Keratinocyte (primary cell): ENCODE measurements around the gene DDX47. TPM values are rescaled to one million over a fixed set of nuclear protein-coding genes. Genes with fewer than 3 reads are reported as not detected.

Experiments used
- DNase-seq: peaks from one replicate; pipeline ENCODE4 v3.0.0-alpha.2; 2011; ENCODE audit warnings: low read depth, missing footprints, low spot score
- FAIRE-seq: peaks from 2 replicates; lab custom pipeline; 2011; peaks lifted over from hg19 to GRCh38; lab: Jason Lieb, UNC
- H2AFZ ChIP-seq: 2 replicates; pipeline ENCODE4 v1.6.0; 2012; ENCODE audit warnings: low read length, control low read depth, inconsistent platforms; ENCODE audit not compliant: control insufficient read depth
- H3K27ac ChIP-seq: 2 replicates; pipeline ENCODE4 v1.5.1; 2011; ENCODE audit warnings: low read length; ENCODE audit not compliant: control insufficient read depth, insufficient read depth
- H3K27me3 ChIP-seq: 3 replicates; pipeline ENCODE4 v1.6.0; 2011; ENCODE audit warnings: low read length; ENCODE audit not compliant: control insufficient read depth, insufficient read depth; ENCODE audit errors: extremely low read depth
- H3K36me3 ChIP-seq, 2 experiments: 2 replicates in 1 of 2; 3 replicates in 1 of 2; pipeline ENCODE4 v1.5.1; 2011; ENCODE audit warnings: low read length in 2 of 2, mild to moderate bottlenecking in 1 of 2; ENCODE audit not compliant: control insufficient read depth in 2 of 2, insufficient read depth in 2 of 2; ENCODE audit errors: extremely low read depth in 1 of 2
- H3K4me1 ChIP-seq: 3 replicates; pipeline ENCODE4 v1.5.1; 2011; ENCODE audit warnings: low read length; ENCODE audit not compliant: control insufficient read depth, insufficient read depth; ENCODE audit errors: extremely low read depth
- H3K4me2 ChIP-seq: 3 replicates; pipeline ENCODE4 v1.6.0; 2011; ENCODE audit warnings: low read depth, low read length; ENCODE audit not compliant: control insufficient read depth, insufficient read depth; ENCODE audit errors: extremely low read depth
- H3K4me3 ChIP-seq, 3 experiments: fragments of 200-600 bp in 1 of 3; sonication (generic) in 1 of 3; 2 replicates in 2 of 3; 3 replicates in 1 of 3; pipeline ENCODE4 v1.5.1; 2011 to 2016; ENCODE audit warnings: low read length in 3 of 3, mild to moderate bottlenecking in 3 of 3, control low read depth in 2 of 3, inconsistent platforms in 1 of 3, low read depth in 1 of 3, mixed read lengths in 1 of 3, mixed run types in 1 of 3, moderate library complexity in 1 of 3; ENCODE audit not compliant: control insufficient read depth in 2 of 3, insufficient read depth in 2 of 3; ENCODE audit errors: extremely low read depth in 1 of 3
- H3K79me2 ChIP-seq: 2 replicates; pipeline ENCODE4 v1.6.0; 2012; ENCODE audit warnings: low read length; ENCODE audit not compliant: control insufficient read depth, insufficient read depth
- H3K9ac ChIP-seq: 3 replicates; pipeline ENCODE4 v1.6.0; 2011; ENCODE audit warnings: low read length; ENCODE audit not compliant: control insufficient read depth, insufficient read depth; ENCODE audit errors: extremely low read depth
- H3K9me1 ChIP-seq: 3 replicates; pipeline ENCODE4 v1.6.0; 2011; ENCODE audit warnings: low read length; ENCODE audit not compliant: control insufficient read depth, insufficient read depth; ENCODE audit errors: extremely low read depth
- H3K9me3 ChIP-seq: 2 replicates; pipeline ENCODE4 v1.5.1; 2012; ENCODE audit warnings: low read depth, low read length; ENCODE audit not compliant: control insufficient read depth
- H4K20me1 ChIP-seq: 3 replicates; pipeline ENCODE4 v1.6.0; 2011; ENCODE audit warnings: low read length; ENCODE audit not compliant: control insufficient read depth, insufficient read depth; ENCODE audit errors: extremely low read depth
- EZH2 ChIP-seq: IDR thresholded peaks from one replicate; pipeline ENCODE4 v1.6.1; 2012; ENCODE audit warnings: inconsistent platforms, mild to moderate bottlenecking, low read length, moderate library complexity
- dilution Hi-C: fragments of 300-500 bp; cut with MboI; formaldehyde crosslinking; loops from one replicate; pipeline ENCODE4 v1.7.0; 2020; ENCODE audit warnings: low sequenced_read_pairs; ENCODE audit not compliant: extremely low pct_ligation_motif_present
- polyA minus RNA-seq, 3 experiments: library from RNA; depleted of rRNA, polyadenylated mRNA; stranded (reverse); fragments of >200 nt; gene quantifications; 1 replicate in 1 of 3; 2 replicates in 1 of 3; 3 replicates in 1 of 3; pipeline ENCODE4 v1.2.3, GENCODE V29; 2011
- polyA plus RNA-seq, 5 experiments: library from polyadenylated mRNA; depleted of rRNA in 3 of 5; stranded (reverse) in 3 of 5; stranded (forward) in 1 of 5; unstranded in 1 of 5; fragments of >200 nt; gene quantifications; 1 replicate in 1 of 5; 2 replicates in 3 of 5; 3 replicates in 1 of 5; pipeline versions ENCODE4 v1.2.1 to v1.2.3, GENCODE V29; 2011 to 2012; ENCODE audit warnings: missing spikeins in 2 of 5, low read depth in 1 of 5, low replicate concordance in 1 of 5
- TF ChIP-seq, protein P1 (sequence below), 3 experiments: IDR thresholded peaks in 1 of 3; conservative IDR thresholded peaks in 1 of 3; optimal IDR thresholded peaks in 1 of 3; 2 replicates in 2 of 3; 3 replicates in 1 of 3; pipeline versions ENCODE3 to v1.5.1; 2011; ENCODE audit warnings: low read length in 3 of 3, mild to moderate bottlenecking in 3 of 3, moderate library complexity in 2 of 3, control low read depth in 1 of 3, inconsistent platforms in 1 of 3; ENCODE audit not compliant: insufficient read depth in 2 of 3; ENCODE audit errors: extremely low read depth in 1 of 3

The DDX47 gene
- 52.9 to 92.6 TPM (median 90.2 TPM) in 3 replicates for polyA plus RNA-seq
- polyA plus RNA-seq (2011; ENCODE audit: low read depth): 28.2 TPM
- polyA plus RNA-seq (2011; cell fraction: cytosol; rRNA removed): 62.7 and 107 TPM in 2 replicates
- polyA plus RNA-seq (2011; cell fraction: nucleus; rRNA removed): 129 and 167 TPM in 2 replicates
- 53.1 and 62.8 TPM in 2 replicates for polyA plus RNA-seq (2012; ENCODE audit: low replicate concordance)
- 41.9 to 55.1 TPM (median 42.5 TPM) in 3 replicates for polyA minus RNA-seq
- 34.1 TPM for polyA minus RNA-seq (2011; cell fraction: cytosol; rRNA and poly(A)+ RNA removed)
- polyA minus RNA-seq (2011; cell fraction: nucleus; rRNA and poly(A)+ RNA removed): 33.2 and 61.5 TPM in 2 replicates

DNA sequence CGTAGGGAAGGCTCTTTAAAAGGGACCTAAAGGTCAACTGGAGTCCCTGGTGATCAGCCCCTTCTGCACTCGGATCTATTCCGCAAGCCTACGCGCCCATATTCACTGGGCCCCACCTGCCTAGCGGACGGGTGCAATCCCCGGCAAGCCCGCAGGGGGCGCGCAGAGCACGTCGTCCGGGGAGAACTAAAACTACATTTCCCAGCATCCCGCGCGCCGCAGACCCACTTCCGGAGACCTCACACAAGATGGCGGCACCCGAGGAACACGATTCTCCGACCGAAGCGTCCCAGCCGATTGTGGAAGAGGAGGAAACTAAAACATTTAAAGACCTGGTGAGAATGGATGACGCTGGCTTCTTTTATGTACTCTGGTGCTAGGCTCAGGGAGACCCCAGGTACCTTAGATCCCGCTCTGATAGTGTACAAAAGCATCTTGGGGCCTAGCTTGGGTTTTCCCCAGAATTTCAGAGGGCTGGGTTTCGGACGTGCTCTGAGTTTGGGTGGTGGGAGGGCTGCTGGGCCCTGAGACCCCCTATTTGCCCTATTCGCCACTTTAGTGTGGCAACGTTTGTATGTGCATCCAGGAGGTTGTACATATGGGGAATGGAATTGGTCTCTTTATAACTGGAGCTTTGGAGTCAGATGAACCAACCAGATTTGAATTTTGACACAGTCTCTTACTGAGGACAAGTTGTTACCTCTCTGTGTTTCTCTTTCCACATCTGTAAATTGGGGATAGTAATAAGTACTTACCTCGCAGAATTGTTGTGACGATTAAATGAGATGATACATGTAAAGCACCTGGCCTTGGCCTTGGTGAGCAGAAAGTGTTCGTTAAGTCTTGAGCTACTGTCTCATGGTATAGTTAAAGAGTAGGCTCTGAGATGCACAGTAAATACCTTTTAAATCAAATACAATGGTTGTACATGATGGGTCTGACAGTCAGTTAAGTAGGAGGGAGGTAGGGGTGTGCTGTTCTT lies at the start of gene DDX47:
Gene DDX47 (plus strand): TSS at position 227 of the 982 bp plus-strand sequence. CDS start 22 bp downstream, at position 249.
- Histone ChIP-seq H2AFZ (peak within 1 kb of the TSS; percentile 65), H3K79me2 (peaks cover 50% of the 10 kb centered on the region), H3K9ac (peak within 1 kb of the TSS; percentile 96), H3K27ac (peak within 1 kb of the TSS; percentile 92), H3K9me3 (no peaks in the 10 kb centered on the region), H4K20me1 (no peaks in the 10 kb centered on the region), H3K36me3 (peaks cover 3 to 12% of the 10 kb centered on the region in 2 experiments), H3K9me1 (no peaks in the 10 kb centered on the region), H3K27me3 (no peaks in the 10 kb centered on the region), H3K4me1 (peaks cover 7% of the 10 kb centered on the region), H3K4me2 (peak within 1 kb of the TSS; percentile 92), H3K4me3 (peak within 1 kb of the TSS; percentile 76 to 84 (median 82))
- no peak for TF ChIP-seq EZH2
- TF ChIP-seq, protein P1, sequence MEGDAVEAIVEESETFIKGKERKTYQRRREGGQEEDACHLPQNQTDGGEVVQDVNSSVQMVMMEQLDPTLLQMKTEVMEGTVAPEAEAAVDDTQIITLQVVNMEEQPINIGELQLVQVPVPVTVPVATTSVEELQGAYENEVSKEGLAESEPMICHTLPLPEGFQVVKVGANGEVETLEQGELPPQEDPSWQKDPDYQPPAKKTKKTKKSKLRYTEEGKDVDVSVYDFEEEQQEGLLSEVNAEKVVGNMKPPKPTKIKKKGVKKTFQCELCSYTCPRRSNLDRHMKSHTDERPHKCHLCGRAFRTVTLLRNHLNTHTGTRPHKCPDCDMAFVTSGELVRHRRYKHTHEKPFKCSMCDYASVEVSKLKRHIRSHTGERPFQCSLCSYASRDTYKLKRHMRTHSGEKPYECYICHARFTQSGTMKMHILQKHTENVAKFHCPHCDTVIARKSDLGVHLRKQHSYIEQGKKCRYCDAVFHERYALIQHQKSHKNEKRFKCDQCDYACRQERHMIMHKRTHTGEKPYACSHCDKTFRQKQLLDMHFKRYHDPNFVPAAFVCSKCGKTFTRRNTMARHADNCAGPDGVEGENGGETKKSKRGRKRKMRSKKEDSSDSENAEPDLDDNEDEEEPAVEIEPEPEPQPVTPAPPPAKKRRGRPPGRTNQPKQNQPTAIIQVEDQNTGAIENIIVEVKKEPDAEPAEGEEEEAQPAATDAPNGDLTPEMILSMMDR (optimal IDR thresholded peaks at IDR 0.05 in 1 of 3, IDR thresholded peaks at IDR 0.05 in 1 of 3, conservative IDR thresholded peaks at IDR 0.05 in 1 of 3; ENCODE audit: extremely low read depth in 1 of 3, insufficient read depth in 2 of 3, low read length in 3 of 3): peak; percentile 92 to 99 (median 93)
- dilution Hi-C loops: no loop called here
- FAIRE-seq (peak; percentile 41), DNase-seq (no peak)

DNA sequence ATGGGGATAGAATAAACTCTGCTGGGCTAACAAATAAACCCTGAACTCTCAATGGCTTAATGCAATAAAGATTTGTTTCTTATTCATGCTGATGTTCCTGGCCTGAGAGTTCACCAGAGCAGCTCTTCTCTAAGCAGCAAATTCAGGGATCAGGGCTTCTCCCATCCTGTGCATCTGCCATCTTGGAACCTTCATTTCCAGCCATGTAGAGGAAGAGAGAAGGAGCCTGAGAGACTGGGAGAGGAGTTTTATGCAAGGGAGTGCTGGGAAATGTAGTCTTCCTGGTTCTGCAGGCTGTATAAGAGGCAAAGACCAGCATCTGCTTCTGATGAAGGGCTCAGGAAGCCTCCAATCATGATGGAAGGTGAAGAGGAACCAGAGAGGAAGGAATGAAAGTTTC lies 48.3 kb upstream of the DDX47 start:
- no peak overlapping the region for H2AFZ ChIP-seq
- dilution Hi-C loops: no loop called here
- FAIRE-seq: no peak

More for the DNA sequence above, 48.3 kb upstream of the DDX47 start:
- Histone ChIP-seq H3K9ac (no peak overlapping the region), H3K4me2 (no peak overlapping the region), H3K27me3 (no peaks in the 10 kb centered on the region), H3K27ac (no peak overlapping the region), H3K79me2 (no peaks in the 10 kb centered on the region), H3K9me3 (no peaks in the 10 kb centered on the region), H4K20me1 (no peaks in the 10 kb centered on the region), H3K9me1 (no peaks in the 10 kb centered on the region), H3K4me3 (no peak overlapping the region), H3K4me1 (no peaks in the 10 kb centered on the region), H3K36me3 (no peaks in the 10 kb centered on the region)
- TF ChIP-seq EZH2: no peak
- TF ChIP-seq, protein P1 (optimal IDR thresholded peaks at IDR 0.05 in 1 of 3, IDR thresholded peaks at IDR 0.05 in 1 of 3, conservative IDR thresholded peaks at IDR 0.05 in 1 of 3; ENCODE audit: extremely low read depth in 1 of 3, insufficient read depth in 2 of 3, low read length in 3 of 3): no peak
- no peak for DNase-seq
